Vagina (tissue), 2 donors: ENCODE measurements around the gene SYS1. TPM values are rescaled to one million over a fixed set of nuclear protein-coding genes. Genes with fewer than 3 reads are reported as not detected.

Experiments used
- DNase-seq, 2 donors: peaks; one replicate each; pipeline ENCODE4 v3.0.0-alpha.2; 2017; ENCODE audit errors: extremely low spot score in 2 of 2
- H3K27ac ChIP-seq: fragments of 200-600 bp; sonication (generic); one replicate; pipeline ENCODE4 v1.5.1; 2019
- H3K27me3 ChIP-seq: fragments of 200-600 bp; sonication (generic); one replicate; pipeline ENCODE4 v1.5.1; 2019
- H3K36me3 ChIP-seq, 2 donors: fragments of 200-600 bp; sonication (generic); one replicate each; pipeline ENCODE4 v1.5.1; 2017 to 2019
- H3K4me1 ChIP-seq: fragments of 200-600 bp; sonication (generic); one replicate; pipeline ENCODE4 v1.5.1; 2019
- H3K4me3 ChIP-seq, 2 donors: fragments of 200-600 bp; sonication (generic); 1 replicate in 1 of 2; 2 replicates in 1 of 2; pipeline ENCODE4 v1.5.1; 2016 to 2019
- H3K9me3 ChIP-seq: fragments of 200-600 bp; sonication (generic); one replicate; pipeline ENCODE4 v1.5.1; 2019
- CTCF ChIP-seq, 3 experiments: fragments of 450-650 bp in 2 of 3; fragments of 200-600 bp in 1 of 3; sonication (generic) in 1 of 3; IDR thresholded peaks; one replicate each; pipeline ENCODE4 v1.5.1; 2017 to 2019; ENCODE audit warnings: antibody characterized with exemption in 3 of 3, mild to moderate bottlenecking in 2 of 3, moderate library complexity in 2 of 3
- POLR2A ChIP-seq, 2 donors: fragments of 450-650 bp; IDR thresholded peaks; one replicate each; pipeline ENCODE4 v1.6.1; 2017; ENCODE audit warnings: antibody characterized with exemption in 2 of 2, mild to moderate bottlenecking in 2 of 2, moderate library complexity in 2 of 2
- POLR2AphosphoS5 ChIP-seq, 2 donors: sonication (generic); formaldehyde crosslinking; IDR thresholded peaks; one replicate each; pipeline ENCODE4 v1.9.0; 2017; ENCODE audit warnings: antibody characterized with exemption in 2 of 2, mild to moderate bottlenecking in 2 of 2, low read depth in 1 of 2; ENCODE audit not compliant: insufficient read depth in 1 of 2
- intact Hi-C: fragments of 100-400 bp; cut with DNase I; formaldehyde crosslinking; loops from one replicate; pipeline ENCODE4 v1.15.1; 2023
- total RNA-seq: library from RNA; depleted of rRNA; stranded (reverse); fragments of >200 nt; gene quantifications from one replicate; pipeline ENCODE4 v1.2.3, GENCODE V29; 2016

SYS1 gene
- total RNA-seq, 1 donor from 2014 or later: 44.9 TPM

GRCh38 chr20:45415822-45416637 is 53.1 kb downstream of the SYS1 start, which contains the start of gene PIGT:
TSS of gene PIGT (plus strand) at chr20:45416141. CDS start at chr20:45416157, 16 bp downstream.
- Histone ChIP-seq H3K36me3 (peaks cover 0 to 16% of the 10 kb centered on the region in 2 donors), H3K27me3 (no peaks in the 10 kb centered on the region), H3K4me3 (peak within 1 kb of the TSS; percentile 93 to 95), H3K9me3 (no peaks in the 10 kb centered on the region), H3K4me1 (peaks cover 37% of the 10 kb centered on the region), H3K27ac (peak within 1 kb of the TSS; percentile 68)
- TF ChIP-seq POLR2A (IDR thresholded peaks at IDR 0.05) (no peak), CTCF (IDR thresholded peaks at IDR 0.05) (no peak), POLR2AphosphoS5 (IDR thresholded peaks at IDR 0.05; ENCODE audit: insufficient read depth in 1 of 2, low read depth in 1 of 2) (peak; percentile 91 to 93)
- no peak for DNase-seq
- intact Hi-C loops: no loop called here

DNA sequence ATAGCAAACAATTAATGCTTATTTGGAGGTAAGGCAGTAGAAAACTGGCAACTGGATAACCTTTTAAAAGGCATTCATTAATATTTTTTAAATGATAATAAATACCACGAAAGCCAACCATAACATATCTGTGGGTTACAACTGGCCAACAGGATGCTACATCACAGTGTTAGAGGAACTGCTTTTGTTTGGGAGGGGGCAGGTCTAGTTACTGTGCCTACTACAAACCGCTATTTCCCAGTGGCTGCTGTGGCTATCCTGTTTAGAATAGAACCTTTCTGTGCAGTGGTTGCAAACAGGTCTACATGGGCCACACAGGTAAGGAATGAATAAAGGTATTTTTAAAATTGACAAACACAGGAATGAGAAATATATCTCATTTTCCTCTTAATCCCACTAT is 54.0 kb downstream of the SYS1 start:
- H3K9me3 ChIP-seq: no peaks in the 10 kb centered on the region
- peak overlapping the region; percentile 93 to 95 for H3K4me3 ChIP-seq
- DNase-seq: no peak
- TF ChIP-seq POLR2AphosphoS5 (IDR thresholded peaks at IDR 0.05; ENCODE audit: insufficient read depth in 1 of 2, low read depth in 1 of 2) (no peak), CTCF (IDR thresholded peaks at IDR 0.05) (no peak), POLR2A (IDR thresholded peaks at IDR 0.05) (no peak)
- peaks cover 37% of the 10 kb centered on the region for H3K4me1 ChIP-seq
- no peak overlapping the region for H3K27ac ChIP-seq
- intact Hi-C loops: no loop called here
- H3K27me3 ChIP-seq: no peaks in the 10 kb centered on the region
- peaks cover 0 to 22% of the 10 kb centered on the region in 2 donors for H3K36me3 ChIP-seq

Other genes starting within 250 kb of the SYS1 start
- gene WFDC5, start 248.0 kb upstream of the SYS1 start, total RNA-seq: 6.1 TPM
- 4.4 TPM for gene WFDC12, start 238.7 kb upstream of the SYS1 start, total RNA-seq
- gene PI3, start 188.3 kb upstream of the SYS1 start, total RNA-seq: 234 TPM
- gene SEMG1, start 156.1 kb upstream of the SYS1 start, total RNA-seq: not detected
- gene SEMG2, start 141.8 kb upstream of the SYS1 start, total RNA-seq: not detected
- 431 TPM for gene SLPI, start 108.6 kb upstream of the SYS1 start, total RNA-seq
- gene RBPJL, start 56.3 kb upstream of the SYS1 start, total RNA-seq: not detected
- gene MATN4, start 54.9 kb upstream of the SYS1 start, total RNA-seq: not detected
- gene SDC4, start 14.7 kb upstream of the SYS1 start, total RNA-seq: 62.6 TPM
- gene TP53TG5, start 15.2 kb downstream of the SYS1 start, total RNA-seq: not detected
- 57.0 TPM for gene DBNDD2, start 45.1 kb downstream of the SYS1 start, total RNA-seq
- gene PIGT, start 53.0 kb downstream of the SYS1 start, total RNA-seq: 81.0 TPM
- 2.2 TPM for gene WFDC2, start 106.6 kb downstream of the SYS1 start, total RNA-seq
- gene SPINT3, start 152.5 kb downstream of the SYS1 start, total RNA-seq: not detected
- gene WFDC6, start 176.3 kb downstream of the SYS1 start, total RNA-seq: not detected
- not detected for gene EPPIN, start 184.2 kb downstream of the SYS1 start, total RNA-seq
- gene WFDC8, start 216.1 kb downstream of the SYS1 start, total RNA-seq: not detected